Measurements from ENCODE around the gene PITPNC1.
"Not testable (repeated sequence)": the region's sequence is repeated elsewhere in the genome, so short reads cannot be mapped to it uniquely, and the experiment has no call there.

The PITPNC1 gene

DNA sequence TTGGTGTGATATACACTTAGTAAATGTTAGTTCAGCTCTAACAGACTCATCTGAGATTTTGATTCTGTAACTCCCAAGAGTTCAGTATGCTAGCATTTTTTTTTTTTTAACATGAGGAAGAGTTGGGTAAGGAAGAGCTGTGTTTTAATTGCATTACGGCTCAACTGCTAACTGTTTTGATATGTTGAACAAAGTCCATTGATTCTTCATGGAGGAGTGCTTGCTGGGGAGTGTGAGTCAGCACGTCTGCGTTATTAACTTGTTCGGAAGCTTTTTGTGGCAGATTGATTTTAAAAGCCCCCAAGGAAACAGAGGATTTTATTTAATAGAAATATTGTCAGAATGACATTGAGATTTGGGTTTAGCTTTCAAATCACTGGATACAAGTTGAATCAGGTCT lies 45.8 kb downstream of the PITPNC1 start:
- TF ChIP-seq, protein P1, sequence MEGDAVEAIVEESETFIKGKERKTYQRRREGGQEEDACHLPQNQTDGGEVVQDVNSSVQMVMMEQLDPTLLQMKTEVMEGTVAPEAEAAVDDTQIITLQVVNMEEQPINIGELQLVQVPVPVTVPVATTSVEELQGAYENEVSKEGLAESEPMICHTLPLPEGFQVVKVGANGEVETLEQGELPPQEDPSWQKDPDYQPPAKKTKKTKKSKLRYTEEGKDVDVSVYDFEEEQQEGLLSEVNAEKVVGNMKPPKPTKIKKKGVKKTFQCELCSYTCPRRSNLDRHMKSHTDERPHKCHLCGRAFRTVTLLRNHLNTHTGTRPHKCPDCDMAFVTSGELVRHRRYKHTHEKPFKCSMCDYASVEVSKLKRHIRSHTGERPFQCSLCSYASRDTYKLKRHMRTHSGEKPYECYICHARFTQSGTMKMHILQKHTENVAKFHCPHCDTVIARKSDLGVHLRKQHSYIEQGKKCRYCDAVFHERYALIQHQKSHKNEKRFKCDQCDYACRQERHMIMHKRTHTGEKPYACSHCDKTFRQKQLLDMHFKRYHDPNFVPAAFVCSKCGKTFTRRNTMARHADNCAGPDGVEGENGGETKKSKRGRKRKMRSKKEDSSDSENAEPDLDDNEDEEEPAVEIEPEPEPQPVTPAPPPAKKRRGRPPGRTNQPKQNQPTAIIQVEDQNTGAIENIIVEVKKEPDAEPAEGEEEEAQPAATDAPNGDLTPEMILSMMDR (IDR thresholded peaks at IDR 0.05), result no peak

DNA sequence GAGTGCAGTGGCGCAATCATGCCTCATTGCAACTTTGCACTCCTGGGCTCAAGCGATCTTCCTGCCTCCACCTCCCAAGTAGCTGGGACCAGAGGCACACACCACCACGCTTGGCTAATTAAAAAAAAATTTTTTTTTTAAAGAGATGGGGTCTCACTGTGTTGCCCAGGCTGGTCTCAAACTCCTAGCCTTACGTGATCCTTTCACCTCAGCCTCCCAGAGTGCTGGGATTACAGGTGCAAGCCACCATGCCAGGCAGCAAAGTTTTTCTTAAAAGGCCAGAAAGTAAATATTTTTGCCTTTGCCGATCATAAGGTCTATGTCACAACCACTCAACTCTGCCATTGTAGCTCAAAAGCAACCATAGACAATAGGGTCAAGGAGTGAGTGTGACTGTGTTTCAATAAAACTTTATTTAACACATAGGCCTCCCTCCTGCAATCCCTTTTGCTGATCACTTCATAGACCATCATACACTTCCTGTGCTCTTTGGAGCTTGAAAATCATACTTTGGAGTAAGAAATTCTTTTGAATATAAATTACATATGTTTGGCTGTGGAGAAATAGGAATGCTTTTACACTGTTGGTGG lies 48.6 kb downstream of the PITPNC1 start:
- no peak overlapping the region for H3K27ac ChIP-seq
- TF ChIP-seq, protein P1 (IDR thresholded peaks at IDR 0.05), result no peak
- no peak overlapping the region for H3K4me2 ChIP-seq (ENCODE audit: low read length)
- no peaks in the 10 kb centered on the region for H3K36me3 ChIP-seq (ENCODE audit: control insufficient read depth, insufficient read depth, low read length)
- H3K9me3 ChIP-seq (ENCODE audit: control insufficient read depth, low read length), result no peaks in the 10 kb centered on the region
- no peaks in the 10 kb centered on the region for H3K79me2 ChIP-seq
- no peak overlapping the region for H3K4me3 ChIP-seq (ENCODE audit: low read depth, low read length)
- no peaks in the 10 kb centered on the region for H3K27me3 ChIP-seq (ENCODE audit: control insufficient read depth, insufficient read depth, low read length)
- no peaks in the 10 kb centered on the region for H3K4me1 ChIP-seq
- H3K9ac ChIP-seq, result no peak overlapping the region
- H2AFZ ChIP-seq, result no peak overlapping the region

More for the DNA sequence above, 45.8 kb downstream of the PITPNC1 start:
- H3K27me3 ChIP-seq (ENCODE audit: control insufficient read depth, insufficient read depth, low read length), result no peaks in the 10 kb centered on the region
- no peaks in the 10 kb centered on the region for H3K4me1 ChIP-seq
- H3K9me3 ChIP-seq (ENCODE audit: control insufficient read depth, low read length), result no peaks in the 10 kb centered on the region
- H3K79me2 ChIP-seq, result peaks cover 2% of the 10 kb centered on the region
- peak overlapping the region; percentile 68 for H3K27ac ChIP-seq
- no peak overlapping the region for H3K9ac ChIP-seq
- H3K36me3 ChIP-seq (ENCODE audit: control insufficient read depth, insufficient read depth, low read length), result no peaks in the 10 kb centered on the region
- H3K4me3 ChIP-seq (ENCODE audit: low read depth, low read length), result no peak overlapping the region
- no peak overlapping the region for H3K4me2 ChIP-seq (ENCODE audit: low read length)
- no peak overlapping the region for H2AFZ ChIP-seq

DNA sequence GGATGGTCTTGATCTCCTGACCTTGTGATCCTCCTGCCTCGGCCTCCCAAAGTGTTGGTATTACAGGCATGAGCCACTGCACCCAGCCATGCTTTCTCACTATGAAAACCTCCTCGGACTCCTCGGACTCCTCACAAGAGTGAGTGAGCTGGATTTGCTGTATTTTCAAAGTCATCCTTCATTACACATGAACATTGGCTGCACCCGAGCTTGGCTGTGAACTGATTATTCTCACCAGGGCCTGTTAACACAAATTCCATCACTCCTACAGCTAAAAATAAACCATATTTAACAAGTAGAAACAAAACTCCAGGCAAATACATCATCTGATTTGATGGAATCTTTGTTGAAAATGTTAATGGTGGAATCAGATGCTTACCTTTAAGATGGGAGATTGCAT lies 50.3 kb downstream of the PITPNC1 start:
- Histone ChIP-seq H3K79me2 (no peaks in the 10 kb centered on the region), H3K27ac (no peak overlapping the region), H3K4me2 (ENCODE audit: low read length) (no peak overlapping the region), H3K9ac (no peak overlapping the region), H3K36me3 (ENCODE audit: control insufficient read depth, insufficient read depth, low read length) (no peaks in the 10 kb centered on the region), H2AFZ (no peak overlapping the region), H3K27me3 (ENCODE audit: control insufficient read depth, insufficient read depth, low read length) (no peaks in the 10 kb centered on the region), H3K4me3 (ENCODE audit: low read depth, low read length) (no peak overlapping the region), H3K9me3 (ENCODE audit: control insufficient read depth, low read length) (no peaks in the 10 kb centered on the region), H3K4me1 (no peaks in the 10 kb centered on the region)
- TF ChIP-seq, protein P1 (IDR thresholded peaks at IDR 0.05), result no peak

DNA sequence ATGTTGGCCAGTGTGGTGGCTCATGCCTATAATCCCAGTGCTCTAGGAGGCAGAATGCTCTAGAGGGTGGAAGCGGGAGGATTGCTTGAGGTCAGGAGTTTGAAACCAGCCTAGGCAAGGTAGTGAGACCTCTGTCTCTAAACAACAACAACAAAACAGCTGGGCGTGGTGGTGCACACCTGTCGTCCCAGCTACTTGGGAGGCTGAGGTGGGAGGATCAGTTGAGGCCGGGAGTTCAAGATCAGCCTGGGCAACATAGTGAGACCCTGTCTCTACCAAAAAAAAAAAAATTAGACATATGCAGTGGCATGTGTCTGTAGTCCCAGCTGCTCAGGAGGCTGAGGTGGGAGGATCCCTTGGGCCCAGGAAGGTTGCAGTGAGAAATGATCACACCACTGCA lies 53.4 kb downstream of the PITPNC1 start:
- not testable (repeated sequence) for H3K27me3 ChIP-seq (ENCODE audit: control insufficient read depth, insufficient read depth, low read length); H3K9me3 ChIP-seq (ENCODE audit: control insufficient read depth, low read length); H3K27ac ChIP-seq; H2AFZ ChIP-seq; H3K36me3 ChIP-seq (ENCODE audit: control insufficient read depth, insufficient read depth, low read length); H3K9ac ChIP-seq; H3K4me2 ChIP-seq (ENCODE audit: low read length); H3K4me3 ChIP-seq (ENCODE audit: low read depth, low read length); H3K4me1 ChIP-seq; H3K79me2 ChIP-seq

DNA sequence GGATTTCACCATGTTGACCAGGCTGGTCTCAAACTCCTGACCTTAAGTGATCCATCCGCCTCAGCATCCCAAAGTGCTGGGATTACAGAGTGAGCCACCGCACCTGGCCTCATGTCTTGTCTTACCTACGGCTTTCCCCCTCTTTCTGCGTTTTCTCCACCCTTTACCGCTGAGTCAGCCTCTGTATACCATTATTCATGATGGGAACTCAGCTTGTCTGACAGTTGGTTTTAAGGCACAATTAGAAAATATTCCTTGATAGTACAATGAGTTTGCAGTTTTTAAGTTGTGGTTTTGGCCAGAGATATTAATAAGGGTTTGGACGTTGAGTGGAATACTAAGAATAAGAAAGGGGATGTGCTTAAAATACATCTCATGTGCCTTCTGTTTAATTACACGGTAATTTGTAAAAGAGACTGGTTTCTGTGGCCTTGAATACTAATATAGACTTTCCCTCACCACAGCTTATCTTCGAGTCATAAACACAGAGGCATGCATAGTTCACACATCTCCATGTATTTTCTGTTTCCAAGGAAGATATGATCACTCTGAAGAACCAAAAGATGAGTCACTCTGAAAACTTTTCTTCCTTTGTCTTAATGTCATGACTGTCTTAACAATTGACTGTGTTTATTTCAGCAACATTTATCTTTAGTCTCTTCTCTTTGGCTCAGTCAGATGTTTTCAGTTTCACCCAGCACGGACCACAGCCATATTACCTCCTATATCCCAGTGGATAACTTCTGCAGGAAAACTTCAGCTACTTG lies 54.4 kb downstream of the PITPNC1 start:
- no peaks in the 10 kb centered on the region for H3K79me2 ChIP-seq
- no peak overlapping the region for H3K4me2 ChIP-seq (ENCODE audit: low read length)
- peak overlapping the region; percentile 34 for H3K27ac ChIP-seq
- no peaks in the 10 kb centered on the region for H3K9me3 ChIP-seq (ENCODE audit: control insufficient read depth, low read length)
- H3K9ac ChIP-seq, result no peak overlapping the region
- H2AFZ ChIP-seq, result no peak overlapping the region
- H3K4me3 ChIP-seq (ENCODE audit: low read depth, low read length), result no peak overlapping the region
- no peaks in the 10 kb centered on the region for H3K36me3 ChIP-seq (ENCODE audit: control insufficient read depth, insufficient read depth, low read length)
- H3K4me1 ChIP-seq, result no peaks in the 10 kb centered on the region
- TF ChIP-seq, protein P1 (IDR thresholded peaks at IDR 0.05), result no peak
- H3K27me3 ChIP-seq (ENCODE audit: control insufficient read depth, insufficient read depth, low read length), result no peaks in the 10 kb centered on the region
